Measurements from ENCODE around the gene PTTG1IP.
"Not testable (repeated sequence)": the region's sequence is repeated elsewhere in the genome, so short reads cannot be mapped to it uniquely, and the experiment has no call there.

PTTG1IP gene

GRCh38 chr21:44885615-44886014, 12.1 kb upstream of the PTTG1IP start:
- no peak for TF ChIP-seq POU2F2 (IDR thresholded peaks at IDR 0.05; ENCODE audit: low read depth, low read length)
- TF ChIP-seq SPI1 (IDR thresholded peaks at IDR 0.05; ENCODE audit: low read depth, low read length), result no peak
- no peak for TF ChIP-seq POLR2AphosphoS5 (IDR thresholded peaks at IDR 0.05; ENCODE audit: low read depth, low read length)
- TF ChIP-seq TAF1 (IDR thresholded peaks at IDR 0.05; ENCODE audit: low read depth, low read length), result no peak
- TF ChIP-seq PAX5 (IDR thresholded peaks at IDR 0.05; ENCODE audit: insufficient read depth, low read length, severe bottlenecking), result no peak
- TF ChIP-seq POLR2A (IDR thresholded peaks at IDR 0.05; ENCODE audit: low read depth, low read length), result no peak
- no peak for DNase-seq (ENCODE audit: insufficient read length, low spot score)
- FAIRE-seq, result no peak

DNA sequence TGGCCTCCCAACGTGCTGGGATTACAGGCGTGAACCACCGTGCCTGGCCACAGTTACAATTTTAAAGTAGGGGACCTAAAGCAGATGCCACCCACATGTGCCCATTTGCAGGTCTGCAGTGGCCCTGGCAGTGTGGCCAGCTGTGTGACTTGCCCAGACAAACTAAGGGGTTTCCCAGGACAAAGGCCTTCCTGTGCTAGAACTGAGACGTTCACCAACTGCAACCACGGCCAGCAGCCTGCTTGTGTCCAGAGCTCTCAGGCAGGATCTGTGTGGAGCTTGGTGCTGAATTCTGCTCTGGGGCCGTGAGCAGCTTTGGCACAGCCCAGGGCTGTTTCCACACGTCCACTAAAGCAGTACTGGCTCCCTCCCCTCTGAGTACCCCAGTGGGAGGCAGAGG, 10.6 kb upstream of the PTTG1IP start:
- DNase-seq (ENCODE audit: insufficient read length, low spot score), result no peak
- FAIRE-seq, result no peak
- TF ChIP-seq SPI1 (IDR thresholded peaks at IDR 0.05; ENCODE audit: low read depth, low read length) (no peak), POLR2A (IDR thresholded peaks at IDR 0.05; ENCODE audit: low read depth, low read length) (no peak), PAX5 (IDR thresholded peaks at IDR 0.05; ENCODE audit: insufficient read depth, low read length, severe bottlenecking) (no peak), POLR2AphosphoS5 (IDR thresholded peaks at IDR 0.05; ENCODE audit: low read depth, low read length) (no peak), POU2F2 (IDR thresholded peaks at IDR 0.05; ENCODE audit: low read depth, low read length) (no peak), TAF1 (IDR thresholded peaks at IDR 0.05; ENCODE audit: low read depth, low read length) (no peak)

DNA sequence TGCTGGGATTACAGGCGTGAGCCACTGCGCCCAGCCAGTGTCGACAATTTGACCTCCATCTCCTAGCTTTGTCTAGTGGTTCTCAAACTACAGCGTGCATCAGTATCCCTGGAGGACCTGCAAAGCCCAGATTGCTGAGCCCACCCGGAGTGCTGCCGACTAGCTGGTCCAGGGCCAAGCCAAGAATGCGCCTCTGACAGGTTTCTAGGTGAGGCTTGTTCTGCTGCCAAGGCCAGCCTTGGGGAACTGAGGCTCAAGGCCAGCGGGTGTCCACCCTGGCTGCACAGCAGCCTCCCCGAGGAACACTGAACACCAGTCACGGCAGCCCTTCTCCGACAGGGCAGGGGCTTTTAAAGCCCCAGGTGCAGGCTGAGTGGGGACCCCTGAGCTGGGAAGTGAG, 9.8 kb upstream of the PTTG1IP start:
- FAIRE-seq (no peak), DNase-seq (ENCODE audit: insufficient read length, low spot score) (no peak)
- TF ChIP-seq PAX5 (IDR thresholded peaks at IDR 0.05; ENCODE audit: insufficient read depth, low read length, severe bottlenecking) (no peak), POU2F2 (IDR thresholded peaks at IDR 0.05; ENCODE audit: low read depth, low read length) (no peak), TAF1 (IDR thresholded peaks at IDR 0.05; ENCODE audit: low read depth, low read length) (no peak), POLR2A (IDR thresholded peaks at IDR 0.05; ENCODE audit: low read depth, low read length) (no peak), SPI1 (IDR thresholded peaks at IDR 0.05; ENCODE audit: low read depth, low read length) (no peak), POLR2AphosphoS5 (IDR thresholded peaks at IDR 0.05; ENCODE audit: low read depth, low read length) (no peak)

- TF ChIP-seq POLR2A (IDR thresholded peaks at IDR 0.05; ENCODE audit: low read depth, low read length), result no peak
- no peak for TF ChIP-seq POU2F2 (IDR thresholded peaks at IDR 0.05; ENCODE audit: low read depth, low read length)
- TF ChIP-seq PAX5 (IDR thresholded peaks at IDR 0.05; ENCODE audit: insufficient read depth, low read length, severe bottlenecking), result no peak
- FAIRE-seq (no peak), DNase-seq (ENCODE audit: insufficient read length, low spot score) (no peak)
These were observed 7.8 kb upstream of the PTTG1IP start for GRCh38 chr21:44881198-44881872.

DNA sequence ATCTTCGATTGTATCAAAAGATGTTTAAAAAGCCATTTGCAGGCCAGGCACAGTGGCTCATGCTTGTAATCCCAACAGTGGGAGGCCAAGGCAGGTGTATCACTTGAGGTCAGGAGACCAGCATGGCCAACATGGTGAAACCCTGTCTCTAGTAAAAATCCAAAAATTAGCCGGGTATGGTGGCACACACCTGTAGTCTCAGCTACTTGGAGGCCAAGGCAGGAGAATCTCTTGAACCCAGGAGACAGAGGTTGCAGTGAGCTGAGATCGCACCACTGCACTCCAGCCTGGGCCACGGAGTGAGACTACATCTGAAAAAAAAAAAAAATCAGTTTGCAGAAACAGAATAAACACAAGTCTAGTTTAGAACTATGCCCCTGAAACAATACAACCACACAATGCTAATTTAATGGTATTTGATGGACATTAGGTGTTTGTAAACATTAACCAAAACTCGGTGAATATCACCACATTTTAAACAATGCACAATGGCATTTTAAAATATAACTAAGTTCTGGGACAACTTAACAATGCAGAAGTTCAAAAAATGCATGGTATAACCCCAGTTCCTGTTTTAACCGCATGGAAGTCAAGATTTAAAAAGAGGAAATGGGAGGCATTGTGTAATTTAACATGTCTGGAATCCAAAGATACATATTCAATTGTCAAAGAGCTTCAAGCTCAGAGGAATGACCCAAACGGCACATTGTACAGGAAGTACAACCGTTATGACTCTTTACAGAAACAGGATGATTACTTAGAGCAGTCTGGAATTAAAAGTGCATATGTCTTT, 7.1 kb upstream of the PTTG1IP start:
- TF ChIP-seq SPI1 (IDR thresholded peaks at IDR 0.05; ENCODE audit: low read depth, low read length) (peak; percentile 93), POU2F2 (IDR thresholded peaks at IDR 0.05; ENCODE audit: low read depth, low read length) (no peak)
- FAIRE-seq, result no peak
- DNase-seq (ENCODE audit: insufficient read length, low spot score), result no peak

DNA sequence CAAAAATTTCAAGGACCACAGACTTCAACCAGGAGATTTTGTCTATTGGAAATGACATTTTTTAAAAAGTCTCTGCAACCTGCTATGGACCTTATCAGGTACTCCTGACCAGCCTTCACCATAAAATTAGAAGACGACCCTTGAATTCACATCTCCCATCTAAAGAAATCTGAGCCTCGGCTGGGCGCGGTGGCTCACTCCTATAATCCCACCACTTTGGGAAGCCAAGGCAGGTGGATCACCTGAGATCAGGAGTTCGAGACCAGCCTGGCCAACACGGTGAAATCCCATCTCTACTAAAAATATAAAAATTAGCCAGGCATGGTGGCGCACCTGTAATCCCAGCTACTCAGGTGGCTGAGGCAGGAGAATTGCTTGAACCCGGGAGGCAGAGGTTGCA, 5.7 kb upstream of the PTTG1IP start:
- FAIRE-seq, result not testable (repeated sequence)

GRCh38 chr21:44878053-44878982, 4.8 kb upstream of the PTTG1IP start:
- FAIRE-seq, result no peak

More for the DNA sequence above, 5.7 kb upstream of the PTTG1IP start:
- DNase-seq (ENCODE audit: insufficient read length, low spot score), result not testable (repeated sequence)

DNA sequence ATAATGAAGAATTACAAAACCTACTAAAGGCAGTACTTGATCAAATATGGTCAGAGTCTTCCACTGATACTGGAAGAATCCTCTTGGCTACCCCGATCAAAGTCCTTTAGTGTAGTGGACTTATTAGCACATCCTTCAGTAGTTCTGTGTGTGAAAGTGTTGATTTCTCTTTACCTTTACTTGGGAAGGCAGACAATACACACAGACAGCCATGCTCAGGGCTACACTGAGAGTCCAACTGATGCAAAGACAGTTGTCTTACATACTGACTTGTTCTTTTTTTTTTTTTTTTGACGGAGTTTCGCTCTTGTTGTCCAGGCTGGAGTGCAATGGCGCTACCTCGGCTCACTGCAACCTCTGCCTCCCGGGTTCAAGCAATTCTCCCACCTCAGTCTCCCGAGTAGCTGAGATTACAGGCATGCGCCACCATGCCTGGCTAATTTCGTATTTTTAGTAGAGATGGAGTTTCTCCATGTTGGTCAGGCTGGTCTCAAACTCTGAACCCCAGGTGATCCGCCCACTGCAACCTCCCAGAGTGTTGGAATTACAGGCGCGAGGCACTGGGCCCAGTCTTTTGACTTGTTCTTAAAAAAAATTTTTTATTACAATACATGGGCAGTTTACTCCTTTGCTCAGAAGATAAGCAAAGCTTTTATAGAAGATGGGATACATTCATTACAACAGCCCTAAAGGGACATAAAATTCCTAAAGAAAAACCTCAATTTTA, 3.5 kb upstream of the PTTG1IP start:
- no peak for FAIRE-seq
- DNase-seq (ENCODE audit: insufficient read length, low spot score), result no peak
- TF ChIP-seq POLR2AphosphoS5 (IDR thresholded peaks at IDR 0.05; ENCODE audit: low read depth, low read length) (no peak), POLR2A (IDR thresholded peaks at IDR 0.05; ENCODE audit: low read depth, low read length) (no peak), TAF1 (IDR thresholded peaks at IDR 0.05; ENCODE audit: low read depth, low read length) (no peak), PAX5 (IDR thresholded peaks at IDR 0.05; ENCODE audit: insufficient read depth, low read length, severe bottlenecking) (no peak), SPI1 (IDR thresholded peaks at IDR 0.05; ENCODE audit: low read depth, low read length) (no peak), POU2F2 (IDR thresholded peaks at IDR 0.05; ENCODE audit: low read depth, low read length) (no peak)

More at GRCh38 chr21:44878053-44878982, 4.8 kb upstream of the PTTG1IP start:
- TF ChIP-seq SPI1 (IDR thresholded peaks at IDR 0.05; ENCODE audit: low read depth, low read length) (0 out of 2 replicates have a peak, but pooled peaks have one; percentile 37), PAX5 (IDR thresholded peaks at IDR 0.05; ENCODE audit: insufficient read depth, low read length, severe bottlenecking) (no peak), POU2F2 (IDR thresholded peaks at IDR 0.05; ENCODE audit: low read depth, low read length) (no peak)
- DNase-seq (ENCODE audit: insufficient read length, low spot score), result no peak

- TF ChIP-seq POLR2AphosphoS5 (IDR thresholded peaks at IDR 0.05; ENCODE audit: low read depth, low read length) (no peak), PAX5 (IDR thresholded peaks at IDR 0.05; ENCODE audit: insufficient read depth, low read length, severe bottlenecking) (no peak)
These were observed 1.8 kb upstream of the PTTG1IP start for GRCh38 chr21:44875316-44875700.

More at GRCh38 chr21:44875316-44875700, 1.8 kb upstream of the PTTG1IP start:
- FAIRE-seq (no peak), DNase-seq (ENCODE audit: insufficient read length, low spot score) (no peak)

Data from GM12891 (cell line).